ENCODE measurements around the gene MYO9A.

The MYO9A gene

GRCh38 chr15:71802770-71803169, 315.2 kb downstream of the MYO9A start:
- TF ChIP-seq CTCF (IDR thresholded peaks at IDR 0.05; ENCODE audit: low read depth, low read length): peak; percentile 28

GRCh38 chr15:71801935-71802655, 315.9 kb downstream of the MYO9A start:
- no peak for TF ChIP-seq CTCF (IDR thresholded peaks at IDR 0.05; ENCODE audit: low read depth, low read length)
- no peak for DNase-seq (ENCODE audit: extremely low read depth, low read depth)

More at GRCh38 chr15:71802770-71803169, 315.2 kb downstream of the MYO9A start:
- DNase-seq (ENCODE audit: extremely low read depth, low read depth): no peak

- peak; percentile 56 for DNase-seq (ENCODE audit: extremely low read depth, low read depth)
- peak; percentile 79 for TF ChIP-seq CTCF (IDR thresholded peaks at IDR 0.05; ENCODE audit: low read depth, low read length)
Observed at GRCh38 chr15:71800835-71801745, 316.9 kb downstream of the MYO9A start.

GRCh38 chr15:71800190-71800589, 317.8 kb downstream of the MYO9A start:
- no peak for DNase-seq (ENCODE audit: extremely low read depth, low read depth)
- no peak for TF ChIP-seq CTCF (IDR thresholded peaks at IDR 0.05; ENCODE audit: low read depth, low read length)

- TF ChIP-seq CTCF (IDR thresholded peaks at IDR 0.05; ENCODE audit: low read depth, low read length): no peak
- DNase-seq (ENCODE audit: extremely low read depth, low read depth): no peak
Observed at GRCh38 chr15:71798641-71799040, 319.3 kb downstream of the MYO9A start.

- TF ChIP-seq CTCF (IDR thresholded peaks at IDR 0.05; ENCODE audit: low read depth, low read length): no peak
- DNase-seq (ENCODE audit: extremely low read depth, low read depth): peak; percentile 16
Observed at GRCh38 chr15:71792521-71792920, 325.4 kb downstream of the MYO9A start.

GRCh38 chr15:71791975-71792374, 326.0 kb downstream of the MYO9A start:
- DNase-seq (ENCODE audit: extremely low read depth, low read depth): no peak
- no peak for TF ChIP-seq CTCF (IDR thresholded peaks at IDR 0.05; ENCODE audit: low read depth, low read length)
